B cell (primary cell): Measurements from ENCODE around the gene RIC1. TPM values are rescaled to one million over a fixed set of nuclear protein-coding genes. Genes with fewer than 3 reads are reported as not detected.

Experiments used
- ATAC-seq: fragments of 200-7000 bp; cut with Tn5 transposase; one replicate; pipeline ENCODE4 v1.10.0; 2021; ENCODE audit warnings: low read depth, mild to moderate bottlenecking, moderate number of reproducible peaks, moderate library complexity
- CTCF ChIA-PET: fragments of 350-600 bp; sonication (Branson Sonifier 250); formaldehyde crosslinking; loops from one replicate; lab custom pipeline; 2021; ENCODE audit warnings: antibody characterized with exemption, inconsistent platforms; lab: Charles Lee
- POLR2A ChIA-PET: fragments of 350-600 bp; sonication (Branson Sonifier 250); formaldehyde crosslinking; loops from one replicate; lab custom pipeline; 2021; ENCODE audit warnings: antibody characterized with exemption; lab: Charles Lee
- DNase-seq: peaks from one replicate; pipeline ENCODE4 v3.0.0; 2013
- H2AFZ ChIP-seq: 2 replicates; pipeline ENCODE4 v1.6.1; 2012; ENCODE audit warnings: mild to moderate bottlenecking, low read depth, low read length; ENCODE audit not compliant: insufficient read depth, poor library complexity, severe bottlenecking
- H3K27ac ChIP-seq, 2 donors: 1 replicate in 1 of 2; 2 replicates in 1 of 2; pipeline ENCODE4 v1.5.1; 2012 to 2013; ENCODE audit warnings: low read length in 2 of 2, mild to moderate bottlenecking in 2 of 2, moderate library complexity in 1 of 2
- H3K27me3 ChIP-seq, 4 experiments: fragments of 200-600 bp in 1 of 4; sonication (generic) in 1 of 4; replicated peaks in 1 of 4; 1 replicate in 2 of 4; 2 replicates in 2 of 4; pipeline versions ENCODE4 v1.6.1 to v1.7.0; 2013 to 2016; ENCODE audit warnings: low read length in 3 of 4, mild to moderate bottlenecking in 2 of 4, mixed read lengths in 1 of 4, moderate library complexity in 1 of 4; ENCODE audit not compliant: insufficient read depth in 4 of 4, control insufficient read depth in 3 of 4; ENCODE audit errors: control extremely low read depth in 1 of 4
- H3K36me3 ChIP-seq, 2 experiments: replicated peaks in 1 of 2; 1 replicate in 1 of 2; 2 replicates in 1 of 2; pipeline versions ENCODE4 v1.6.1 to v1.7.1; 2013; ENCODE audit warnings: low read length in 1 of 2; ENCODE audit not compliant: insufficient read depth in 2 of 2, control insufficient read depth in 1 of 2; ENCODE audit errors: control extremely low read depth in 1 of 2, extremely low read depth in 1 of 2
- H3K4me1 ChIP-seq, 2 donors: fragments of 200-600 bp in 1 of 2; sonication (generic) in 1 of 2; 1 replicate in 1 of 2; 2 replicates in 1 of 2; pipeline versions ENCODE4 v1.5.1 to v1.6.1; 2013 to 2017; ENCODE audit warnings: low read length in 2 of 2; ENCODE audit not compliant: control insufficient read depth in 2 of 2, insufficient read depth in 2 of 2
- H3K4me2 ChIP-seq: replicated peaks from 2 replicates; pipeline ENCODE3; 2012; ENCODE audit warnings: mild to moderate bottlenecking, low read depth, low read length; ENCODE audit not compliant: poor library complexity, severe bottlenecking
- H3K4me3 ChIP-seq, 5 experiments: fragments of 200-600 bp in 1 of 5; sonication (generic) in 1 of 5; 1 replicate in 3 of 5; 2 replicates in 2 of 5; pipeline versions ENCODE4 v1.5.1 to v1.7.0; 2011 to 2016; ENCODE audit warnings: low read length in 4 of 5, mild to moderate bottlenecking in 4 of 5, low read depth in 2 of 5, control low read depth in 1 of 5, moderate library complexity in 1 of 5; ENCODE audit not compliant: insufficient read depth in 1 of 5; ENCODE audit errors: control extremely low read depth in 1 of 5, extremely low read depth in 1 of 5
- H3K79me2 ChIP-seq: fragments of 200-600 bp; sonication (generic); one replicate; pipeline ENCODE4 v1.6.0; 2016; ENCODE audit warnings: low read length; ENCODE audit not compliant: control insufficient read depth, insufficient read depth
- H3K9ac ChIP-seq: fragments of 200-600 bp; sonication (generic); 2 replicates; pipeline ENCODE4 v1.6.1; 2017; ENCODE audit warnings: mild to moderate bottlenecking, low read length, moderate library complexity
- H3K9me3 ChIP-seq, 3 donors: one replicate each; pipeline versions ENCODE4 v1.6.1 to v1.7.1; 2013; ENCODE audit warnings: low read length in 2 of 3; ENCODE audit not compliant: control insufficient read depth in 2 of 3, insufficient read depth in 1 of 3; ENCODE audit errors: control extremely low read depth in 1 of 3
- H4K20me1 ChIP-seq: 2 replicates; pipeline ENCODE4 v1.6.0; 2012; ENCODE audit warnings: mild to moderate bottlenecking, low read length; ENCODE audit not compliant: insufficient read depth, control insufficient read depth, poor library complexity, severe bottlenecking
- H3K27ac Mint-ChIP-seq: one replicate; pipeline ENCODE4 v1.8.0; 2021; ENCODE audit warnings: mixed read lengths
- H3K27me3 Mint-ChIP-seq: one replicate; pipeline ENCODE4 v1.8.0; 2021; ENCODE audit warnings: mixed read lengths
- H3K4me1 Mint-ChIP-seq: one replicate; pipeline ENCODE4 v1.8.0; 2021; ENCODE audit warnings: mixed read lengths
- H3K4me3 Mint-ChIP-seq: one replicate; pipeline ENCODE4 v1.8.0; 2021; ENCODE audit warnings: mixed read lengths
- H3K9me3 Mint-ChIP-seq: one replicate; pipeline ENCODE4 v1.8.0; 2022; ENCODE audit warnings: mixed read lengths; ENCODE audit not compliant: insufficient read depth
- CTCF ChIP-seq: fragments of 200-600 bp; IDR thresholded peaks from one replicate; pipeline ENCODE4 v1.8.0; 2022; ENCODE audit warnings: antibody characterized with exemption, mild to moderate bottlenecking
- EZH2 ChIP-seq: IDR thresholded peaks from 2 replicates; pipeline ENCODE4 v1.6.1; 2012; ENCODE audit warnings: borderline replicate concordance, low read depth, mild to moderate bottlenecking, moderate library complexity, low read length; ENCODE audit not compliant: insufficient read depth, poor library complexity, severe bottlenecking
- WGBS: methylation state at CpG from one replicate; pipeline ENCODE4 v1.1.5; 2013; ENCODE audit warnings: missing lambda C conversion rate; ENCODE audit not compliant: insufficient coverage; 5-methylcytosine and 5-hydroxymethylcytosine counted together
- intact Hi-C: fragments of 100-400 bp; cut with micrococcal nuclease; formaldehyde crosslinking; loops from one replicate; pipeline ENCODE4 v1.10.0; 2022
- polyA plus RNA-seq: library from polyadenylated mRNA; depleted of rRNA; stranded (reverse); fragments of >200 nt; gene quantifications from 2 replicates; pipeline ENCODE4 v1.2.3, GENCODE V29; 2012
- total RNA-seq, 2 donors: library from RNA; stranded (reverse); fragments of 120-200 nt in 1 of 2; gene quantifications; 1 replicate in 1 of 2; 2 replicates in 1 of 2; pipeline versions ENCODE4 v1.2.3 to v1.2.4, GENCODE V29; 2013 to 2022

Gene RIC1
- total and polyA plus RNA-seq, 2 donors (not counting 1 experiment from before 2014, with no cell fraction given), result 20.7 to 58.8 TPM

- Histone ChIP-seq H3K4me2 (peak overlapping the region; percentile 80), H3K27me3 (no peaks in the 10 kb centered on the region)
These were observed 4.3 kb upstream of the RIC1 start for GRCh38 chr9:5624655-5625054.

More at GRCh38 chr9:5624655-5625054, 4.3 kb upstream of the RIC1 start:
- Histone ChIP-seq H4K20me1 (peaks cover 31% of the 10 kb centered on the region), H3K4me3 (no peak overlapping the region), H3K79me2 (peaks cover 69% of the 10 kb centered on the region), H2AFZ (no peak overlapping the region), H3K9me3 (no peaks in the 10 kb centered on the region), H3K4me1 (peaks cover 47 to 50% of the 10 kb centered on the region in 2 donors), H3K36me3 (peaks cover 1 to 27% of the 10 kb centered on the region in 2 experiments), H3K9ac (peak overlapping the region; percentile 7), H3K27ac (peak overlapping the region; percentile 81 to 93)
- ChIA-PET POLR2A (no interaction called here), CTCF (interaction anchor here (0.9 to 2.6 kb wide), 4 partner anchors 10 to 175 kb away, joined by 3 to 10 read pairs (median 4); partner anchors contain the start of gene CD274)
- DNase-seq, result no peak
- Mint-ChIP-seq H3K27ac (peak overlapping the region; percentile 67), H3K9me3 (no peaks in the 10 kb centered on the region), H3K27me3 (no peaks in the 10 kb centered on the region), H3K4me1 (peaks cover 44% of the 10 kb centered on the region), H3K4me3 (peak overlapping the region; percentile 0)
- no peak for ATAC-seq
- TF ChIP-seq CTCF, result no peak
- no peak for TF ChIP-seq EZH2
- WGBS, result no CpG with 5 or more reads among the region's 2 CpGs
- intact Hi-C loops, result loop anchor here (5.0 to 10.0 kb wide), 5 partner anchors 32 to 1058 kb away; partner anchors contain the start of gene UHRF2
